ENCODE results near the gene PLA2R1. TPM values are rescaled to one million over a fixed set of nuclear protein-coding genes. Genes with fewer than 3 reads are reported as not detected.
"Not testable (repeated sequence)": the region's sequence is repeated elsewhere in the genome, so short reads cannot be mapped to it uniquely, and the experiment has no call there.

Gene PLA2R1
- total RNA-seq, 1 donor from 2014 or later, result 21.4 TPM

DNA sequence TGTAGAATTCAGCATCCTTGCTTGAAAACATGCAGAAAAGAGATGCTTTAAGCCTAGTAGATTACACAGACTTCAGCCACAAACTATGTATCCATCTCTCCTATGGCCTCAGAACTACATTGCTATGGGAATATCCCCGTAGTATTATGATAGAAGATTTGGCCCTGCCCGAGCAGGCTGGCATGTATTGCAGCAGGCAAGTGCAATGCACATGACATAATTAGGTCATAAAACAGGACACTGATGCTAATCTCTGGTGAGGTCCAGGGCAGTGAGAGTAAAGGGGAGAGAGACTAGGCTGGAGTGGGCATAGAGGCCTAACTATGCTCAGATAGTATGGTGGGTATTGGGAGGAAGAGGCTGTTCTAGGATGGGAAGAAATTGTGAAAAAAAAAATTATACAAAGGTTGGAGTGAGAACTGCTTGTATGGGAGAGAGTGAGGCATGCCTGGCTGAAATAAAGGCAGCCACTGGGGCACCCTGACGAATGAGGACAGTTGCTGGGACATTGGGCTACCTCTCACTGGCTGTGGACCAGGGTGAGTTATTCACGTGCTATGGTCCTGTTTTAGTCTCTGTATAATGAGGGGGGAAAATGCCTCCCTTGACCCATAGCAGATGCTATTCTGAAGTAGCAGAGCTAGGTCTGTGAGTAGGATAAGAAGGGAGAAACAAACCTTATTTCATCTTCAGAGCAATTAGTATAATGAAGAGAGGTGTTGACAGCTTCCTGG, 1.6 kb upstream of the PLA2R1 start:
- DNase-seq (ENCODE audit: low read depth in 2 of 2), result no peak

DNA sequence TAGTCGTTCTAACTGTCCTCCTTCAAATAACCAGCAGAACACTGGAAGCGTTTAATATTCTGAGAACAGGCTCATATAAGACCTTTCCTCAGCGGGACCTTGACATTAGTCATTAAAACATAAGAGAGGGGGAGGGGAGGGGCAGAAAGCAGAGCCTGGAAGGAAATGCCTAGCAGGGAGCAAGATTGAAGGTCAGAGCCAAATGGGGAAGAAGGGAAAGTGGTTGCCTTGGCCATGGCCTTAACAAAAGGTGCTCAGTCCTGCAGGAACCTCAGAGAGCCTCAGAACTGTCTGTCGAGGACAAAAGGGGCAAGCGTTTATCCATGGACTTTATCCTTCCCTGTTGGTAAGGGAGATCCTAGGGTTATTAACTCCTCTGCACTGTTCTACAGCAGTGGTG, 856 bp upstream of the PLA2R1 start:
- no peak for DNase-seq (ENCODE audit: low read depth in 2 of 2)

DNA sequence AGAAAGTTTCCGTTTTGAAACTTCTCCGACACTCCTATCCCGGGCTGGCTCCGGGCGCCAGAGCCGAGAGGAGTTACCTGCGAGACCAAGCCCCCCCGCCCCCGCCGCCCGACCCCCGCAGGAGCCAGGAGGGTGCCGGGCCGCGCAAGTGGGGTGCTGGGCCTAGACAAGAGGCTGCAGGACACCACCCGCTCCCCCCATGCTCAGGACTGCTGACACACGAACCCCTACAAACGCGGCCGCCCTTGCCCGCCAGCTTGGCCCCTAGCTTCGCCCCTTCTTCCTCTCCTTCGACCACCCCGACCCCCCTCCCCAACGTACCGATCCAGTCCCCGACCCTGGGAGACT, 497 bp downstream of the PLA2R1 start:
- DNase-seq (ENCODE audit: low read depth in 2 of 2), result peak in 1 of 2 donors; percentile 10

DNA sequence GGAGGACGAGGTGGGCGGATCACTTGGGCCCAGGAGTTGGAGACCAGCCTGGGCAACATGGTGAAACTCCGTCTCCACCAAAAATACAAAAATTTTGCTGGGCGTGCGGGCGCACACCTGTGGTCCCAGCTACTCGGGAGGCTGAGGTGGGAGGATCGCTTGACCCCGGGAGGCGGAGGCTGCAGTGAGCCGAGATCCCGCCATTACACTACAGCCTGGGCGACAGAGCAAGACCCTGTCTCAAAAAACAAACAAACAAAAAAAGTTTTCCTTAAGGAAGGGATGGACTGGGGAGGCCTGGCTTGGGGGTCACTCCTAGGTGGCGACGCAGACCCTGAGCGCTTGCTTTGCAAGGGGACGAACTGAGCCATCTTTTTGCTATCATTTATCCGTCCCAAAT, 882 bp downstream of the PLA2R1 start:
- no peak for DNase-seq (ENCODE audit: low read depth in 2 of 2)

DNA sequence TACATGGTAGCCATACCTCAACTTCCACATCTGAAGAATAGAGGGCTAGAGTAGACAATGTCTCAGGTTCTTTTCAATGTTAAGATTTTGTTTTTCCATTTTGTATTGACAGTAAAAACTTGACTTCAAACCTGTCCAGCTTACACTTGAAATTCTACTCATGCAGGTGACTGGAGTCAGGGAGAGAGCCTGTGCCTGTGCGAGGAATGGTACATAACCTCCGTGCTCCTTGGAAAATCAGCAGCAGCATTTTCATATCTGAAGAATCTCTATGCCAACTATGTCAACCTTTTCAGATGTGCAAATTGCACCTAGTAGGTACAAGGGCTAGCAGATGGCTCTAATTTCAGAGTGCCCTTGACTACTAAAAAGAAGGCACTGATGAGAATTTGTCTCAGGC, 2.1 kb downstream of the PLA2R1 start:
- no peak for DNase-seq (ENCODE audit: low read depth in 2 of 2)

DNA sequence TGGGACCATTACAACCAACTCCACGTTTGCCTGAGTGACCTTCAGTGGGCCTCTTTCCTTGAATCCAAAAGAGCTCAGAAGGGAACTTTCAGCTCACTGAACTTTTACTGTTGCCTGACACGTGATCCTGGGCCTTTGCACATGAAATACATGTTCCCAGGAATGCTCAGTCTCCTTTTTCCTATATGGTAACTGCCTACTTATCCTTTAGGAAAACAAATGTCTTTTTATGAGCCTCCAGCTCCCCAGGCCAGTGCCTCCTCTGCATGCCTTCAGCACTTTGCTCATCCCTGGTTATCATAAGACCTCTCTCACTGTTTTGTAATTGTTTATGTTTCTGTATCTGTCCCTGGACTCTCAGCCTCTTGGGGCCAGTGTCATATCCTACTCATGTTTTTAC, 5.1 kb downstream of the PLA2R1 start:
- DNase-seq (ENCODE audit: low read depth in 2 of 2), result no peak

DNA sequence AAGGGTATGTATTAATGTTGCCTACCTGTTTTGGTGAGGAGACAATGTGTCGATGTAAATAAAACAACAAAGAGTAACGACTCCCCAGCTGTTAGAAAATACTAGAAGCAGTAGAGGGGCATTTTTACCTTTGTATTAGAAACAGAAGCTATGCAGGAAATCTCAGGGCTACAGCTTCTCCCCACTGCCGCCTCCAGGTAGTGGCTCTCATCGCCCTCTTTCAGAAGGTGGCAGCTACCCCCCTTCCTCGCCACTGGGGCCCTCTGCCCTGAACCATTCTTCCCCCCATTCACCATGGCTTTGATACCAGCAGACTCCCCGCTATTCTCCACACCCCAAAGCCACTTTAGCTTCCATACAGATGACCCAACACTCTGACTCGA, 6.7 kb downstream of the PLA2R1 start:
- DNase-seq (ENCODE audit: low read depth in 2 of 2), result no peak

DNA sequence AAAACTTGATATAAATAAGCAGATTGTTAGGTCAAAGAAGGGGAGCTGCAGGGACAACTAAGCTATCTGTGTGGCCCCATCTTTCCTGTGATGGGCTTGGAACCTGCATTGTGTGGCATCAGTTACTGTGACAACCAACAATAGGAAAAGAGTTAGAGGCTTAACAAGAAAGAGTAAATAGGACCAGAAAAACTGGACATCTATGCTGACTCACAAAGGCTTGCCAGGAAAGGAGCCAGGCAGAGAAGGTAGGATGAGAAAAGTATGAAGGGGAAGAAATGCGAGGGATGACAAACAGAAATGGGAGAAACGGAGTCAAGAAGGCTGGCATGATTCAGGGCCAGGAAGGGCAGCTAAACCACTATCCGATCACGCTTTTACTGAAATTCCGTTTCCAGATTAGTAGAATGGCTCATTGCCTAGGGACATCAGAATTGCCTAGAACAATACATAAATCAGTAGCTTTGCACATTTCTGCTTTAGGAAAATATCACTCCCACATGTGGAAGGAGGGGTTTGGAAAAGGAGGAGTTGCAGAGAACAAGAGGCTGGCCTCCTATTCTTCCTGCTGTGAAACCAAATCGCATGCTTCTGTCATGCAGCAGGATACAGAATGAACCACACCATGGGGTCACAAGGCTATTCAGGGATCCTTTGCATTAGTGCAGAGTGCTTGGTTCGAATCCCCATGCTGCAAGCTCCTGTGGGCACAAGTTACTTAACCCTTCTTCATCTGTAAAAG, 7.3 kb downstream of the PLA2R1 start:
- DNase-seq (ENCODE audit: low read depth in 2 of 2), result peak in 1 of 2 donors; percentile 76

DNA sequence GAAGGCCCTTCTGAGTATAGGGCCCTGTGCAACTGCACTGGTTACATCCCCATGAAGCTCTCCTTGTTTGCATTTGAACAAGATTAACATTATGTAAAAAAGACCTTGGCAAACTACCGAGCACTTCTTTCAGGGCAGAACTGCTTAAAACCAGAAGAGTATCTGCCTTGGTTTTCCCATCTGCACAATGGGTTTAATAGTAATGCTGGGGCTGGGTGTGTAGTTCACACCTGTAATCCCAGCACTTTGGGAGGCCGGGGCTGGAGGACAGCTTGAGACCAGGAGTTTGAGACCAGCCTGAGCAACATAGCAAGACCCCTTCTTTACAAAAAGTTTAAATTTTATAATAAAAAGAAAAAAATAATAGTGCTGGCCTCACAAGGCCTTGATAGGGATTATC, 8.5 kb downstream of the PLA2R1 start:
- DNase-seq (ENCODE audit: low read depth in 2 of 2), result no peak

DNA sequence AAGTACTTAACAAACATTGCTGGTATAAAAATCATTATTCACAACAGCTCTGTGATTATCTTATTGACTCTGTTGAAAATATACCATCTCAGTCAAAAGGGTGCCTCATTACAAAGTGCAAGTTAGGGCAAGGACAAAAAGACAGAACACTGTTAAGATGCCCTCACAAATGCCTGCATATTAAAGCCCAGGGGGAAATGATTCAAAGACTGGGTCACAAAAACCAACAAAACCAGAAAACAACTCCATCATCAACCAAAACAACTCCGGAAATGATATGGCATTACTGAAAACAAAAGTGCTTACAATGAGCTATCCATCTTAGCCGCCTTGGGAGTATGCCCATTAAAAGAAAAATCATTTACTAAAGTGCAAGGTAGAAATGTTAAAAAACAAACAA, 9.9 kb downstream of the PLA2R1 start:
- peak in 1 of 2 donors; percentile 14 for DNase-seq (ENCODE audit: low read depth in 2 of 2)

DNA sequence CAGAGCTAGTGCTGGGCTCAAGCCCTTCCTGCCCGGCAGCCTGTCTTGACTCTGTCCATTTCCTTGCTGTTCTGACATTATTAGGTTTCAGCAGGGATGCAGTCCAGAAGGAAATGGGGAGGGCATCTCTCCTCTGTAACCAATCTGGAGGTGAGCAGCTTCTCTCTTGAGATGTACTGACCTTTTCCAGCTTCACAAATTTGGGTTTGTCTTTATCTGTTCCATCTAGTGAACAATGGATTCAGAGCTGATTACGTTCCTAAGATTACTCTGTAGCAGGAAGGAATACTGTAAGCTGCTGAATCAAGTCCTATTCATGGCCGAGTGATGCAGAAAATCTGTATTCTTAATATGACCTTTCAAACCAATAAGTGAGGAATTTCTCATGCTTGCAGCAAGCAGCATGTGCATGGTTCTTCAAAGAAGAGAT, 11.0 kb downstream of the PLA2R1 start:
- peak in 1 of 2 donors; percentile 32 for DNase-seq (ENCODE audit: low read depth in 2 of 2)

DNA sequence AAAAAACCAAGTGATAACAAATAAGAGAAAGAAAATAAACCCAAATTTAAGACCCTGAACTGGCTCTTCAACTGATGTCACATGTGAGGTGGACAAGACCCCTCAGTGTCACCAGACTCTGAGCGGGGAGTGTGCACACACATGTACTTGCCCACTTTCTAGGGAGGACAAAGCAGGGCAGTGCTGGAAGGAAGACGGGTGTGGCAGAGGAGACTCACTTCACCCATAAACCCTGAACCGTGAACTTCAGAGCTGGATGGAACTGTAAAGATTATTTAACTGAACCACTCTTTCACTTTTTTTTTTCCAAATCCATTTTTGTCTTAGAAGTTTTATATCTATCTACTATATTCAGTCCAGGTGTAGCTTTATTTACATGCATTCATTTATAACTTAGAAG, 12.3 kb downstream of the PLA2R1 start:
- DNase-seq (ENCODE audit: low read depth in 2 of 2), result no peak

DNA sequence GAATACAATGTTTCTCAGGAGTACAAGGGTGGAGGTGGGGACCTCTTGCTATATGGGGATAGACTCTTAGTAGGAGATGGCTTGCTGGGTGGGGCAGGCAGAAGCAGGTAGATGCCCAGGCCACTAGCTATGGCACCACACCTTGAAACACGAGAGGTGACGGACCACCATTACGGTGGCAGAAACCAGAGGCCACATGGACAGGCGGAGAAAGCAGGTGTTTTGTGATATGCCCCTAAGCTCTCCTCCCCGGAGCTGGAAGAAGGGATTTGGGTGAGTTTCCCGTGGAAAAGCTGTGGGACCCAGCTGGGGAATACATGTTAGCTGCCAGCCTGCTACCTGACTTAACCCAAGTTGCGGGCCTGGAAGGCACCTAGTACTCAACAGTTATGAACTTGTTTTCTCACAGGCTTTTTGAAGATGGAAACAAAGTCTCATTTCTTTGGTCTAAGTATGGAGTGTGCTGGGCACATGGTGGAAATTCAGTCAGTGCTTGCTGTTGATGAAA, 16.7 kb downstream of the PLA2R1 start:
- no peak for DNase-seq (ENCODE audit: low read depth in 2 of 2)

DNA sequence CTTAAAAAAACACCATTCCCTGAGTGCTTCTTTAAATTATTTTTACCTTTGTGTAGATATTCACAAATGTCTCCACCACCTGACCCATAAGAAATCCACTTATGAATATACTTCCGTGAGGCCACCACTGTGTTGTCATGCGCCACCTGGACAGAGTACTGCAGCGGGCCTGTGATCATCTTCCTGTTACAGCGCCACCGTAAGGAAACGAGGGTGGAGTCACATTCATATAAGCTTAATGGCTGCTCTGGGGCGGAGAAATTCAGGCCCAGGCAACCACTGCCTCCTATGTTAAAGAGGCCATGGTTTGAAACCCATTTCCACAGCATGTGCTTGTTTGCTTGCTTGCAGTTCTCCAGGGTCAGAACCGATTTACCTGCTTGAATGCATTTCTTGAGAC, 17.7 kb downstream of the PLA2R1 start:
- DNase-seq (ENCODE audit: low read depth in 2 of 2), result no peak

DNA sequence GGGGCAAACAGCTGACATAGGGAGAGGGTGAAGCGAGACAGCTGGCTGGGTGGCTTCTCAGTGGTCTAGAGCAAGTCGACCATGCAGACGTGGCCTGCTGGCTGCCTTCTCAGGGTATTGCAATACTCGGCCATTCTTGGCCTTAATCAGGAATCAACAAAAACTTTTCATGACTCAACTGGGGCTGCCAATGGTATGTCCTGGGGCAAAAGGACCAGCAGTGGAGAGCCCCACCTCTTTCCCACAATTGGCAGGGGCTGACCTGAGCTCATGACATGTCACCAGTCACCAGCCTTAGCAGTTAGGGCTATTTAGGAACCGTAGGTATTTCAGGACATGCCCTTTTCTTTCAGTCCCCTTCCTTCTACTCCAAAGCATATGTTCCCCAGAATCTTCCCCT, 19.1 kb downstream of the PLA2R1 start:
- no peak for DNase-seq (ENCODE audit: low read depth in 2 of 2)

DNA sequence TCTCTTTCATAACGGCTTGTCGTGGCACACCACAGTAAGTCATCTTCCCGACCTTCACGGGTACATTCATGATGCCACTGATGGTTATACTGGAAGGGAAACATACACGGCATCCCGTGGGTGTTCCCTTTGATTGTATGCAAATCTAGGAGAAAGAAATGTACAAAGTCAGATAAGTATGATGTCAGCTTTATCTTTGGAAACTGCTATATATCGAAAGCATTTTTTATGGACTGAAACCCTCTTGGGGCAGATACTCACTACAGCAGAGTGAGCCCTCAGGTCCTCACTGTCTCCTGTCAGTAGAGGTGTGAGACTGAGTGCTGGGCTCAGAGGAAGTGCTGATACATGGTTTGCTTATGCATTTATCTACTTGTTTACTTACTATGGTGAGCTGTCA, 20.4 kb downstream of the PLA2R1 start:
- peak; percentile 5 to 24 for DNase-seq (ENCODE audit: low read depth in 2 of 2)

DNA sequence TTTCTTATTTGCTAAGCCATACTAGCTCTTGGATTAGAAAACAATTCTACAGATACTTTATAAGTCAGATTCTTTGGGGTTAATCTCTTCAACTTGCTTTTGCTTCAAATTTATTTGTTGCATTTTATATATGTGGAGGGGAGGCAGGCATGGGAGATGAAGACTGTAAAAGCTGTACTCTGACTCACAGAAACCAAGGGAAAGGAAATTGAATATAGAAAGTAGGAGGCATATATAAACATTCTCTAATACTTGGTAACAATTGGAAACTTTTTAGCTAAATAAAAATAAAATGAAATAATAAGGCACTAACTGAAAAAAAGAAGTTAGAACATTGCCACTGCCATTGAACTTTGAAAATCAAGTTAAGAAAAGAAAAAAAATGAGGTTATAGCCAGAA, 21.3 kb downstream of the PLA2R1 start:
- DNase-seq (ENCODE audit: low read depth in 2 of 2), result no peak

DNA sequence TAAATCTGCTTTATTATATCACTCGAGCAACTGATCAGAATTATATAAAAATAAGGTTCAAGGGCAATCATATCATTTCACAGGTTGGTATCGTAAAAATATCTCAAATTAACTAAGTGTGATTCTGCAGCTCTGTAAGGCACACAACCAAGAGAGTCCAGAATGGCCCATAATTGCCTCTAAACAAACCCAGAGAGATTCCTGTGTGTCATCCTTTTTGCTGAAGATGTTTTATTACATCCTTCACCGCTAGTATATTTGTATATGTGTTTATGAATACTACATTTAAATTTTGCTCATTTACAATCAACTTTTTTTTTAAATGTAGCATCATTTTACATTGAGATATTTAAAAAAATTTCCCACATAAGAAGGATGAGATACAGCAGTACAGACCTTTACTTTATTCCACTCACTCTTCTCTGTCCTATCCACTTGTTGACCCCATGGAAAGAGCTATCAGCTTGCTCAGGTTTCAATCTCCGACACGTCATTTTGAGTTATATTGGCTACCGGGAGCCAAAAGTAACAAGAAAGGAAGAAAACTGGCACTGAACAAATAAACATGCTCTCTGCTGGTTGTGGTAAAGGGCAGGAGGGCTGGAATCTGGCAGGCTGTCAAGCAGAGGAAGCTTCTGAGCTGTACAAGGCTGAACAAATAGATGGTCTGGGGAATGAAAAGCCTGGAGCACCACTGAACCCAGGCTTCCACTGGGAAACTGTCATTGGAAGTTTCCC, 23.1 kb downstream of the PLA2R1 start:
- peak; percentile 89 to 97 for DNase-seq (ENCODE audit: low read depth in 2 of 2)

DNA sequence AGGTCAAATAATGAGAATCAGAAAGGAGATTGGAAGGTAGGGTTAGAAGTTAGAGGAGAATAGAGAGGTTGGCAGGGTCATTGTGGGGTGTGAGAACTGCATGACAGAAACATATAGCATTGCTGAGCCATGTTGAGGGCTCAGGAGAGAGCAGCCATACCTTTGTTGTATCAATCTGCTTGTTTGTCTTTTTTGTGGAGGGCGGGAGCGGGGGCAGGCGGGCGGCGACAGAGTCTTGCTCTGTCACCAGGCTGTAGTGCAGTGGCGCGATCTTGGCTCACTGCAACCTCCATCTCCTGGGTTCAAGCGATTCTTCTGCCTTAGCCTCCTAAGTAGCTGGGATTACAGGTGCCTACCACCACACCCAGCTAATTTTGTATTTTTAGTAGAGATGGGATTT, 23.8 kb downstream of the PLA2R1 start:
- DNase-seq (ENCODE audit: low read depth in 2 of 2), result not testable (repeated sequence)

DNA sequence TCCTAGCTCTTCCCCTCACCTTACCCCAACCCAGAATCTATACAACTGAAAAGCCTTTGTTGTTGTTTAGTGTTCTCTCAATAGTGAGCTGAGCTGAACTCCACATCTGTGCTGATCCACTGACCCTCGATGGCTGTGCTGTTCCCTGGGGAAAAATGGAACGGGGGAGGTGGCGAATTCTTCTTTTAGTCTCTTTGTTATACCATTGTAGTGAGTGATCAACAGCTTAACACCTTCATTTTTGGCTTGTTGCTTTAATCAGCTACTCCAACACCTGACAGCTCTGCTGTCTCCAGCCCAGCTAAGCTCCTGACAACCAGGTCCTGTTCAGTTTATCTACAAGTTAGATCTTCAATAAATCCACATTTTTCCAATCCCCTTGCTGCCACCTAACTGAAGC, 25.7 kb downstream of the PLA2R1 start:
- no peak for DNase-seq (ENCODE audit: low read depth in 2 of 2)

DNA sequence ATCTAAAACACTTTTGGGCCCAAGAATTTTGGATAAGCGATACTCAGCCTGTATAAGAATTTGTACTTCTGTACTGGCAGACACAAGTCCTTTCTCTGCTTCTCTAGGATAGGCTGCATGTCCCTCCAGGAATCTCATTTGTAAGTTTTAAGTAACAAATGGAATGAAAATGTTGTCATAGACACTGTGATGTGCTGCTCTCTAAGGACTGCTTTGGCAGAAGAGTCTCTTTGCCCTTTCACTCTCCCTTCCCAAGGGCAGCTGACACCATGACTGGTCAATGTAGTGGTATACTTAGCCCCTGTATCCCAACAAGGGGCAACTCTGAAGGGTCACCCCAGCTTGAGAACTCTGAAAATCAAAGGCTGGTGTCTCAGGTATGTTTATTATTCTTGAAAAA, 27.3 kb downstream of the PLA2R1 start:
- no peak for DNase-seq (ENCODE audit: low read depth in 2 of 2)

DNA sequence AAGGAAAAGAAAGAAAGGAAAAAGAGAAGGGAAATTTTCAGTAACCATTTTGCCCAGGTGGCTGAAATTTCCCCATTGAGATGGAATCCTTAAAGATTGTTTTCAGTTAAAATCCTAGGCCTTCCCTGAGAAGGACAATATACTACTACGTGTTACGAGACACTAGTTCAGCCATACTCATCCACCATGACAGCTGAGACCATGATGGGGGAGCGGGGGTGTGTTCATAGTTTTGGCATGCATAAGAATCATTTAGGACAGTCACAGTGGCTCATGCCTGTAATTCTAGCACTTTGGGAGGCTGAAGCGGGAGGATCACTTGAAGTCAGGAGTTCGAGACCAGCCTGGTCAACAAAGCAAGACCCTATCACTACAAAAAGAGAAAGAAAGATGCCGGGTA, 28.0 kb downstream of the PLA2R1 start:
- no peak for DNase-seq (ENCODE audit: low read depth in 2 of 2)
